Osteocyte (in vitro differentiated cells): ENCODE results near the gene DNMBP. TPM values are rescaled to one million over a fixed set of nuclear protein-coding genes. Genes with fewer than 3 reads are reported as not detected.
A peak's percentile ranks its signal among the peaks of the same experiment; 100 is the strongest.
"Not testable (repeated sequence)": the region's sequence is repeated elsewhere in the genome, so short reads cannot be mapped to it uniquely, and the experiment has no call there.

Experiments used
- DNase-seq: peaks from one replicate; pipeline ENCODE4 v3.0.0; 2021; ENCODE audit warnings: mixed read lengths; ENCODE audit not compliant: unreplicated experiment; ENCODE audit errors: extremely low spot score
- H3K27ac Mint-ChIP-seq: one replicate; pipeline ENCODE4 v1.8.0; 2021; ENCODE audit warnings: mild to moderate bottlenecking, mixed read lengths; ENCODE audit not compliant: unreplicated experiment
- H3K27me3 Mint-ChIP-seq: one replicate; pipeline ENCODE4 v1.8.0; 2021; ENCODE audit warnings: mixed read lengths; ENCODE audit not compliant: unreplicated experiment
- H3K36me3 Mint-ChIP-seq: one replicate; pipeline ENCODE4 v1.8.0; 2021; ENCODE audit warnings: mixed read lengths; ENCODE audit not compliant: unreplicated experiment
- H3K4me1 Mint-ChIP-seq: one replicate; pipeline ENCODE4 v1.8.0; 2021; ENCODE audit warnings: mixed read lengths; ENCODE audit not compliant: unreplicated experiment
- H3K4me3 Mint-ChIP-seq: one replicate; pipeline ENCODE4 v1.8.0; 2021; ENCODE audit warnings: mild to moderate bottlenecking, moderate library complexity, mixed read lengths; ENCODE audit not compliant: unreplicated experiment
- H3K9me3 Mint-ChIP-seq: one replicate; pipeline ENCODE4 v1.8.0; 2021; ENCODE audit warnings: mixed read lengths; ENCODE audit not compliant: unreplicated experiment
- total RNA-seq: library from RNA; stranded (reverse); gene quantifications from 2 replicates; pipeline ENCODE4 v1.2.1, GENCODE V29; 2021
- TF ChIP-seq, protein P1 (sequence below): fragments of 200-600 bp; sonication (generic); IDR thresholded peaks from 2 replicates; pipeline ENCODE4 v1.5.0; 2021; ENCODE audit warnings: antibody characterized with exemption, mild to moderate bottlenecking, moderate library complexity

Gene DNMBP
- total RNA-seq, 1 donor from 2014 or later: 16.2 TPM

GRCh38 chr10:100019787-100020141, 10.0 kb upstream of the DNMBP start:
- TF ChIP-seq, protein P1, sequence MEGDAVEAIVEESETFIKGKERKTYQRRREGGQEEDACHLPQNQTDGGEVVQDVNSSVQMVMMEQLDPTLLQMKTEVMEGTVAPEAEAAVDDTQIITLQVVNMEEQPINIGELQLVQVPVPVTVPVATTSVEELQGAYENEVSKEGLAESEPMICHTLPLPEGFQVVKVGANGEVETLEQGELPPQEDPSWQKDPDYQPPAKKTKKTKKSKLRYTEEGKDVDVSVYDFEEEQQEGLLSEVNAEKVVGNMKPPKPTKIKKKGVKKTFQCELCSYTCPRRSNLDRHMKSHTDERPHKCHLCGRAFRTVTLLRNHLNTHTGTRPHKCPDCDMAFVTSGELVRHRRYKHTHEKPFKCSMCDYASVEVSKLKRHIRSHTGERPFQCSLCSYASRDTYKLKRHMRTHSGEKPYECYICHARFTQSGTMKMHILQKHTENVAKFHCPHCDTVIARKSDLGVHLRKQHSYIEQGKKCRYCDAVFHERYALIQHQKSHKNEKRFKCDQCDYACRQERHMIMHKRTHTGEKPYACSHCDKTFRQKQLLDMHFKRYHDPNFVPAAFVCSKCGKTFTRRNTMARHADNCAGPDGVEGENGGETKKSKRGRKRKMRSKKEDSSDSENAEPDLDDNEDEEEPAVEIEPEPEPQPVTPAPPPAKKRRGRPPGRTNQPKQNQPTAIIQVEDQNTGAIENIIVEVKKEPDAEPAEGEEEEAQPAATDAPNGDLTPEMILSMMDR: no peak
- Mint-ChIP-seq H3K4me1 (peaks cover 13% of the 10 kb centered on the region), H3K36me3 (no peaks in the 10 kb centered on the region), H3K9me3 (no peaks in the 10 kb centered on the region), H3K27ac (no peak overlapping the region), H3K4me3 (no peak overlapping the region), H3K27me3 (no peaks in the 10 kb centered on the region)
- DNase-seq: no peak

- TF ChIP-seq, protein P1: no peak
- Mint-ChIP-seq H3K4me1 (peaks cover 6% of the 10 kb centered on the region), H3K4me3 (no peak overlapping the region), H3K36me3 (no peaks in the 10 kb centered on the region), H3K9me3 (no peaks in the 10 kb centered on the region), H3K27ac (no peak overlapping the region), H3K27me3 (no peaks in the 10 kb centered on the region)
- DNase-seq: no peak
Measured at GRCh38 chr10:100014071-100014762, 4.5 kb upstream of the DNMBP start.

GRCh38 chr10:100013621-100014020, 3.9 kb upstream of the DNMBP start:
- no peak overlapping the region for H3K27ac Mint-ChIP-seq
- no peak overlapping the region for H3K4me3 Mint-ChIP-seq
- H3K4me1 Mint-ChIP-seq: peaks cover 9% of the 10 kb centered on the region
- H3K9me3 Mint-ChIP-seq: no peaks in the 10 kb centered on the region
- DNase-seq: no peak
- H3K36me3 Mint-ChIP-seq: no peaks in the 10 kb centered on the region
- H3K27me3 Mint-ChIP-seq: no peaks in the 10 kb centered on the region
- TF ChIP-seq, protein P1: no peak

DNA sequence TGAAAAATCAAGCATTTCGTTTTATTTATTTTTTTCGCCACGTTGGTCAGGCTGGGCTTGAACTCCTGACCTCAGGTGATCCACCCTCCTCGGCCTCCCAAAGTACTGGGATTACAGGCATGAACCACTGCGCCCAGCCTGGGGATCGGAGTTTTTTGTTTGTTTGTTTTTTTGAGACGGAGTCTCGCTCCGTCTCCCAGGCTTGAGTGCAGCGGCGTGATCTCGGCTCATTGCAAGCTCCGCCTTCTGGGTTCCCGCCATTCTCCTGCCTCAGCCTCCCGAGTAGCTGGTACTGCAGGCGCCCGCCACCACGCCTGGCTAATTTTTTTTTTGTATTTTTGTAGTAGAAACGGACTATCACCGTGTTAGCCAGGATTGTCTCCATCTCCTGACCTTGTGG, 2.2 kb upstream of the DNMBP start:
- not testable (repeated sequence) for DNase-seq, H3K4me3 Mint-ChIP-seq, H3K36me3 Mint-ChIP-seq, H3K27me3 Mint-ChIP-seq, H3K27ac Mint-ChIP-seq, H3K9me3 Mint-ChIP-seq
- peaks cover 26% of the 10 kb centered on the region for H3K4me1 Mint-ChIP-seq

DNA sequence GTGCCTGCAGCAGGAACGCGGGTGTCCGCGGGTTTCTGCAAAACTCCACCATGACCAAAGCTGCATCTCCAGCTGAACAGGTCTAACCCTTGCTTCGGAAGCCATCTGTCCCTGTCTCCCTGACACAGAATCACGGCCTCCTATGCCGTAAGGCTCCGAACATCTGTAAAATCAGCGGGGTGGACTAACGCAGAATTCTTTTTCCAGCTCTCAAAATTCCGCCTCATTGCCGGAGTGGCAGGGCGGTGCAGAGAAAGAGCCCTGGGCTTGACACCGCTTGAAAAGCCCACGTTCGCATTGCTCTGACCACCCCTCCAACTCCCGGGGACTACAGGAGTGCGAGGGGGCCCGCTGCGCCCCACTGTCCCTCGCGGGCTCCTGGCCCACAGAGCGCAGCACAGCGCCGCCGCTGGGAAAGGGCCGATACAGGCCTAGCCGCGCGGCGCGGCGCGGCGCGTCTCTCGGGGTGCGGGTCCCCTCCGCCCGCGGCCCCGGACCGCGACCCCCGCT, 409 bp downstream of the DNMBP start:
- peak overlapping the region; percentile 97 for H3K27ac Mint-ChIP-seq
- no peak for DNase-seq
- no peaks in the 10 kb centered on the region for H3K9me3 Mint-ChIP-seq

More for the DNA sequence above, 409 bp downstream of the DNMBP start:
- Mint-ChIP-seq H3K4me1 (peaks cover 52% of the 10 kb centered on the region), H3K4me3 (peak overlapping the region; percentile 90), H3K27me3 (no peaks in the 10 kb centered on the region), H3K36me3 (no peaks in the 10 kb centered on the region)
- TF ChIP-seq, protein P1: peak; percentile 44
